ENCODE data around the gene DEDD2.

The DEDD2 gene

DNA sequence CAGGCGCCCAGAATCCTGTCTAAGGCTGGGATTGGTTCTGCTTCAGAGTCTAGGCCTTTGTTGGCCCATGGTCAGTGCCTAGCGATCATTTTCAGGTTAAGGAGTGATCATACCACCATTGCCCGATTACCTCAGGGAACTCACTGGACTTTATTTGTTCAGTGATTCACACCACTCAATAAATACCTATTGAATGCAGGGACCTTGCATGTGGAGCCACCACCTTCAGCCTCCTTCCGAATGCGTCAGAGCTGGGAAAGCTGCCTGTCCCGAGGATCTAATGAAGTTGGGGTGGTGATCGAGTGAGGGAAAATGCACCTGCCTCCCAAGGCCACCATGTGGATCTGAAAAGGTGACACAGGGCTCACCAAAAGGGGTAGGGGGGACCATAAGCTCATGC, 45.2 kb downstream of the DEDD2 start:
- no peak overlapping the region for H3K27ac ChIP-seq (ENCODE audit: low read length)
- no peak overlapping the region for H3K9ac ChIP-seq (ENCODE audit: low read depth, low read length)
- no peak for TF ChIP-seq EZH2 (IDR thresholded peaks at IDR 0.05; ENCODE audit: borderline replicate concordance, low read depth, low read length, severe bottlenecking)
- TF ChIP-seq, protein P1, sequence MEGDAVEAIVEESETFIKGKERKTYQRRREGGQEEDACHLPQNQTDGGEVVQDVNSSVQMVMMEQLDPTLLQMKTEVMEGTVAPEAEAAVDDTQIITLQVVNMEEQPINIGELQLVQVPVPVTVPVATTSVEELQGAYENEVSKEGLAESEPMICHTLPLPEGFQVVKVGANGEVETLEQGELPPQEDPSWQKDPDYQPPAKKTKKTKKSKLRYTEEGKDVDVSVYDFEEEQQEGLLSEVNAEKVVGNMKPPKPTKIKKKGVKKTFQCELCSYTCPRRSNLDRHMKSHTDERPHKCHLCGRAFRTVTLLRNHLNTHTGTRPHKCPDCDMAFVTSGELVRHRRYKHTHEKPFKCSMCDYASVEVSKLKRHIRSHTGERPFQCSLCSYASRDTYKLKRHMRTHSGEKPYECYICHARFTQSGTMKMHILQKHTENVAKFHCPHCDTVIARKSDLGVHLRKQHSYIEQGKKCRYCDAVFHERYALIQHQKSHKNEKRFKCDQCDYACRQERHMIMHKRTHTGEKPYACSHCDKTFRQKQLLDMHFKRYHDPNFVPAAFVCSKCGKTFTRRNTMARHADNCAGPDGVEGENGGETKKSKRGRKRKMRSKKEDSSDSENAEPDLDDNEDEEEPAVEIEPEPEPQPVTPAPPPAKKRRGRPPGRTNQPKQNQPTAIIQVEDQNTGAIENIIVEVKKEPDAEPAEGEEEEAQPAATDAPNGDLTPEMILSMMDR (IDR thresholded peaks at IDR 0.05; ENCODE audit: borderline replicate concordance, extremely low read depth, low read length, poor library complexity, severe bottlenecking): no peak
- peaks cover 13% of the 10 kb centered on the region for H3K4me1 ChIP-seq (ENCODE audit: insufficient read depth, low read length)
- no peaks in the 10 kb centered on the region for H3K79me2 ChIP-seq (ENCODE audit: insufficient read depth, low read length)
- no peaks in the 10 kb centered on the region for H3K36me3 ChIP-seq (ENCODE audit: insufficient read depth, low read length)
- H3K4me2 ChIP-seq (ENCODE audit: insufficient read depth, low read length): no peak overlapping the region
- ATAC-seq (ENCODE audit: insufficient read depth, low read depth) (no peak), DNase-seq (no peak)
- H3K27me3 ChIP-seq (ENCODE audit: insufficient read depth, low read length, poor library complexity): peaks cover 31% of the 10 kb centered on the region
- H3K4me3 ChIP-seq (ENCODE audit: low read depth in 1 of 2, low read length in 2 of 2): no peak overlapping the region
- H2AFZ ChIP-seq (ENCODE audit: low read depth, low read length): no peak overlapping the region
- H3K9me3 ChIP-seq (ENCODE audit: insufficient read depth, low read length, severe bottlenecking): no peaks in the 10 kb centered on the region
- 0 out of 2 replicates have a peak, but pooled peaks cover 3% of the 10 kb centered on the region for H4K20me1 ChIP-seq (ENCODE audit: insufficient read depth, low read length)

DNA sequence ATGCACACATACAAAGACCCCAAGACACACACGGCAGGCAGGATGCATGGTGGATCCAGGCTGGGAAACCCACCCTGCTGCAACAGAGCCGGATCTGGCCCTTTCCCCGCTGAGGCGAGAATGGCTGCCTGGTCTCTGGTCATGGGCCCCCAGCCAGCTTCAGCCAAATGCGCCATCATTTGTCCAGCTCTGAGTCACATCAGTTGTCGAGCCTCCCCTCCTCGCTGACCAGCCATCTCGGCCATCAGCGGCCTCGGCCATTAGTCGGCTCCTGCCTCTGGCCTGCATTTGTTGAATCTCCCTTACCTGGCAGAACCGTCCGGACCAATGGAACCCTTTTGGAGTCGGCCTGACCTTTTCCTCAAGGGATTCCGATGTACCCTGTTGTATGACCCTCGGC, 46.8 kb downstream of the DEDD2 start:
- no peak overlapping the region for H3K27ac ChIP-seq (ENCODE audit: low read length)
- no peak overlapping the region for H3K4me2 ChIP-seq (ENCODE audit: insufficient read depth, low read length)
- no peak overlapping the region for H3K4me3 ChIP-seq (ENCODE audit: low read depth in 1 of 2, low read length in 2 of 2)
- ATAC-seq (ENCODE audit: insufficient read depth, low read depth) (no peak), DNase-seq (no peak)
- H3K36me3 ChIP-seq (ENCODE audit: insufficient read depth, low read length): no peaks in the 10 kb centered on the region
- no peak overlapping the region for H2AFZ ChIP-seq (ENCODE audit: low read depth, low read length)
- peaks cover 26% of the 10 kb centered on the region for H3K27me3 ChIP-seq (ENCODE audit: insufficient read depth, low read length, poor library complexity)
- H3K79me2 ChIP-seq (ENCODE audit: insufficient read depth, low read length): no peaks in the 10 kb centered on the region
- no peak overlapping the region for H3K9ac ChIP-seq (ENCODE audit: low read depth, low read length)
- H3K4me1 ChIP-seq (ENCODE audit: insufficient read depth, low read length): no peaks in the 10 kb centered on the region
- no peaks in the 10 kb centered on the region for H3K9me3 ChIP-seq (ENCODE audit: insufficient read depth, low read length, severe bottlenecking)
- 0 out of 2 replicates have a peak, but pooled peaks cover 3% of the 10 kb centered on the region for H4K20me1 ChIP-seq (ENCODE audit: insufficient read depth, low read length)
- TF ChIP-seq EZH2 (IDR thresholded peaks at IDR 0.05; ENCODE audit: borderline replicate concordance, low read depth, low read length, severe bottlenecking): no peak
- TF ChIP-seq, protein P1 (IDR thresholded peaks at IDR 0.05; ENCODE audit: borderline replicate concordance, extremely low read depth, low read length, poor library complexity, severe bottlenecking): no peak

DNA sequence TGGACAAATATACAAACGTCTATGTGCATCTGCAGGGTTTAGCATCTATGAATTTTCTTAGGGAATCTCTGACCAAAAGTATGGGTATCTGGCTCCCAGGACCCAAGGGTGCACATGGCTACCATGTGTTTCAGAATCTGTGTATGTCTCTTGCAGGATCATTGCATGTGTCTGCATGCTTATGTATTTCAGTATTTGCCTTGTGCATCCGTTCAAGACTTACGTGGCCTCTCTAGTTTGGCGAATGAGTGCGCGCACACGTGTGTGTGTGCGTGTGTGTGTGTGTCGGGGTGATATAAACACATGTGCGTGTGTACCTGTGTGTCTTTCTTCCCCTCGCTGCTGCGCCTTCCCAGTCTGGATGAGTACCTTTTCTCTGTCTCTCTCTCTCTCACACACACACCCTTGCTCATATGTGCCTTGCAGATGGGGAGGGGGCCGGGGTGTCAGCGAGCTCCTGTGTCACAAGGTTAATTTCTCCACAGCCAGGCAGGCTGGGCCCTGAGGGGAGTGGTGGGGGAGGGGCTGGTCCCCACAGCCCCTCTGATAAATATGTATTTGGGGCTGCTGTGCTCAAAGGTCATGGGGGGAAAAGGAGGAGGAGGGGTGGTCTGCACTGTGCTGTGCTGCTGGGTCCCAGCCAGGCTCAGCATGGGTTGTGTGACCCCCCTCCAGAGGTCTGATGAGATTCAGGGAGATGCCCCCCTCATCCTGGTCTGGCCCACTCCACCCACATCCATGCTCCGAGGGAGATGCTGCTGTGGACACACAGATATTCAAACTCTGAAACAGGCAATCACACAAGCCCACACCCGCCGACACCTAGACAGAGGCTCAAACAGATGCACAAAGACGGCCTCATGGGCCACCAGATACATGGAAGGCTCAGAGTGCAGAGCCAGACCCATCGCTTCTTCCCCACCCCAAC, 47.7 kb downstream of the DEDD2 start:
- Histone ChIP-seq H3K27ac (ENCODE audit: low read length) (no peak overlapping the region), H4K20me1 (ENCODE audit: insufficient read depth, low read length) (no peaks in the 10 kb centered on the region), H3K4me2 (ENCODE audit: insufficient read depth, low read length) (no peak overlapping the region), H3K36me3 (ENCODE audit: insufficient read depth, low read length) (no peaks in the 10 kb centered on the region), H3K4me3 (ENCODE audit: low read depth in 1 of 2, low read length in 2 of 2) (no peak overlapping the region), H3K9ac (ENCODE audit: low read depth, low read length) (no peak overlapping the region), H3K9me3 (ENCODE audit: insufficient read depth, low read length, severe bottlenecking) (no peaks in the 10 kb centered on the region), H3K79me2 (ENCODE audit: insufficient read depth, low read length) (no peaks in the 10 kb centered on the region), H2AFZ (ENCODE audit: low read depth, low read length) (no peak overlapping the region), H3K4me1 (ENCODE audit: insufficient read depth, low read length) (no peaks in the 10 kb centered on the region), H3K27me3 (ENCODE audit: insufficient read depth, low read length, poor library complexity) (peaks cover 26% of the 10 kb centered on the region)
- DNase-seq: no peak
- TF ChIP-seq EZH2 (IDR thresholded peaks at IDR 0.05; ENCODE audit: borderline replicate concordance, low read depth, low read length, severe bottlenecking): no peak
- TF ChIP-seq, protein P1 (IDR thresholded peaks at IDR 0.05; ENCODE audit: borderline replicate concordance, extremely low read depth, low read length, poor library complexity, severe bottlenecking): no peak
- no peak for ATAC-seq (ENCODE audit: insufficient read depth, low read depth)

All from DND-41 (cell line).